Stimulated activated CD4-positive, alpha-beta T cell treated with anti-CD3 and anti-CD28 coated beads, Interleukin-4, amount 100 ng/mL, for 1 hour (primary cell): ENCODE measurements around the gene NIT1.
A peak's percentile ranks its signal among the peaks of the same experiment; 100 is the strongest.

Experiments used
- DNase-seq: peaks from one replicate; pipeline ENCODE4 v3.0.0-alpha.2; 2020

The NIT1 gene

GRCh38 chr1:161158316-161159010 lies 40.6 kb downstream of the NIT1 start:
- no peak for DNase-seq

- peak; percentile 90 for DNase-seq
These were observed 41.4 kb downstream of the NIT1 start, which contains the start of gene USP21 for GRCh38 chr1:161159087-161159912. TSS of gene USP21 (plus strand) at chr1:161159500. CDS start at chr1:161160641, 1,141 bp downstream.

- no peak for DNase-seq
These were observed 42.0 kb downstream of the NIT1 start for GRCh38 chr1:161159913-161160243.

- DNase-seq = no peak
These were observed 42.8 kb downstream of the NIT1 start for GRCh38 chr1:161160671-161161145.

GRCh38 chr1:161161652-161162051 lies 43.7 kb downstream of the NIT1 start:
- no peak for DNase-seq

GRCh38 chr1:161162052-161162451 lies 44.1 kb downstream of the NIT1 start:
- DNase-seq = no peak

- DNase-seq = no peak
These were observed 44.9 kb downstream of the NIT1 start for GRCh38 chr1:161162806-161163205.

GRCh38 chr1:161163793-161164192 lies 45.9 kb downstream of the NIT1 start:
- no peak for DNase-seq

- no peak for DNase-seq
These were observed 47.2 kb downstream of the NIT1 start for GRCh38 chr1:161164901-161165610.

GRCh38 chr1:161165742-161166668 lies 48.1 kb downstream of the NIT1 start, which contains the start of gene PPOX:
TSS of gene PPOX (plus strand) at chr1:161166426. CDS start at chr1:161166848, 422 bp downstream.
- peak; percentile 86 for DNase-seq

GRCh38 chr1:161166669-161167548 lies 49.0 kb downstream of the NIT1 start:
- no peak for DNase-seq

- DNase-seq = no peak
These were observed 51.0 kb downstream of the NIT1 start for GRCh38 chr1:161168906-161169305.
